Posterior cingulate gyrus (tissue), 11 donors: Measurements from ENCODE around the gene TMSB10.

Experiments
- DNase-seq, 10 donors: peaks; one replicate each; pipeline versions ENCODE4 v3.0.0 to v3.0.0-alpha.2; 2020 to 2021; ENCODE audit warnings: mixed read lengths in 3 of 10
- intact Hi-C: fragments of 100-400 bp; cut with DNase I; formaldehyde crosslinking; loops from one replicate; pipeline ENCODE4 v1.15.1; 2023

TMSB10 gene

DNA sequence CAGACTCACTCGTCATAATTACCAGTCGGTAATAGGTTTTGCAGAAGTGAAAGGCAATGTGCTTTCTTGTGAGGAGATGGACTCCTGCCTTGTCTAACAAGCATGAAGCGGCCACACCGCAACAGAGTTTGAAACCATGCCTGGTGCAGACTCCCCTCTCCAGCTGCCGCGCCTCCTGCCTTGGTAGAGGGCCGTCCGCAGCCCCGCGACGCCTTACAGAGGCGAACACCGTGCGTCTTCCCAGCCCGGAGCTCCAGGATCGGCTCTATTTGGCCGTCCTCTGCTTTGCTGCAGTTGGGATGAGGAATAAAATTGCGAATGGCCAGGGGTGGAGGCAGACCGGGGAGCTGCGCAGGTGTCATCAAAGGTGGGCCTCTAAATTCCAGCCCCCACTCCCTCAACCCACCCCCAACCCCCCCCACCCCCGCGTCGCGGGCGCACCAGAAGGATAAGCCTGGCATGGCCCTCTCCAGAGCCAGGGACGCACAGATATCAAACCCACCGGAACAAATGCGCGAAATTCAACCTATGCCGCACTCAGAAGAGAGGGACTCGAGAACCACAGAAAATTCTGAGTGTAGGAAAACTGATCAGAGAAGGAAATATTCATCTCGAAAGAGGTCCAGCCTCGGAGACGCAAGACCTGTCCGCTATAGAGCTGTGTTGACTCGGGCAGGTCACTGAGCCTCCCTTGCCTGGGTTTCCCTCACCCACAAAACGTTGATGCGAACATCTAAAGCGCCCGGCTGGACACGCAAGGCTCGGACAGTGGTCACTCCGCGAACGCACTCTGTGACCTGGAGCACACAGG, 25.7 kb upstream of the TMSB10 start:
- peak in 2 of 10 donors; percentile 40 to 64 for DNase-seq
- intact Hi-C loops, result loop anchor here (5.0 kb wide), 2 partner anchors 48 to 382 kb away; no protein-coding TSS in a partner anchor

GRCh38 chr2:84880395-84880644, 25.1 kb upstream of the TMSB10 start:
- intact Hi-C loops, result loop anchor here (5.0 kb wide), 2 partner anchors 47 to 383 kb away; no protein-coding TSS in a partner anchor
- DNase-seq, result no peak

GRCh38 chr2:84880645-84881521, 24.6 kb upstream of the TMSB10 start, which contains the start of gene TRABD2A:
Gene TRABD2A, minus strand, starts transcription at chr2:84881084. Its CDS starts 45 bp downstream, at chr2:84881039.
- intact Hi-C loops, result loop anchor here (5.0 kb wide), 2 partner anchors 46 to 384 kb away; no protein-coding TSS in a partner anchor
- peak in 2 of 10 donors; percentile 63 to 75 for DNase-seq

- intact Hi-C loops, result loop anchor here (5.0 kb wide), 2 partner anchors 46 to 384 kb away; no protein-coding TSS in a partner anchor
- peak; percentile 52 to 95 (median 77) for DNase-seq
These were observed 23.7 kb upstream of the TMSB10 start for GRCh38 chr2:84881581-84882413.

- intact Hi-C loops, result loop anchor here (5.0 kb wide), 2 partner anchors 45 to 385 kb away; no protein-coding TSS in a partner anchor
- DNase-seq, result no peak
These were observed 23.1 kb upstream of the TMSB10 start for GRCh38 chr2:84882414-84882738.

DNA sequence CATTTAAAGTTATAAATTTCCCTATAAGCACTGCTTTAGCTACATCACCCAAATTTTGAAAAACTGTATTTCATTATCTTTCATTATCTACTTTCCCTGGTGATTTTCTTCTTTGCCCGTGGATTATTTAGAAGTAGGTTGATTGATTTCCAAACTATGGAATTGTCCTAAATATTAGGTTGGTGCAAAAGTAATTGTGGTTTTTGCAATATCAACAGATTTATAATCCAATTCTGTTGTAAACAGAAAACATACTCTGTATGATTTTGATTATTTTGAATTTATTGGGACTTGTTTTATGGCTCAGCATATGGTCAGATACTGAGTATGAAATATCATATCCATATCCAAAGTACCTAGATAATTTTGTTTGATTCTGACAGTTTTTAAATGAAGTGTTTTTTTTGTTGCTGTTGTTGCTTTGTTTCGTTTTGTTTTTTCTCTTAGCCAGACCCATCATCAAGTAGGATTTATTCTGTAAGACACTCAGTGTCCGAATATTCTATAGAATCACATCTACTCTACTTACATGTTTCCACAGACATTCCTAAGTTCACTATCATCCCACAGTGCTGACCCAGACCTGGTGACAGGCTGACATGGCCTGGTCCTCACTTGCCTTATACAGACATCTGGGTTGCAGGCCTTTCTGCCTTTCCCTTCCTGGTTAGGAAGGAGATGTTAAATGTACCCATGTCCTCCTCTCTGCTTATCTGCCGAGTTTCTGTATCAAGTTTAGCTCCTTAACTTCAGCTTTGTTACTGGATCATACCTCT, 22.5 kb upstream of the TMSB10 start:
- DNase-seq, result peak in 1 of 10 donors; percentile 30
- intact Hi-C loops, result loop anchor here (5.0 kb wide), 2 partner anchors 44 to 386 kb away; no protein-coding TSS in a partner anchor

DNA sequence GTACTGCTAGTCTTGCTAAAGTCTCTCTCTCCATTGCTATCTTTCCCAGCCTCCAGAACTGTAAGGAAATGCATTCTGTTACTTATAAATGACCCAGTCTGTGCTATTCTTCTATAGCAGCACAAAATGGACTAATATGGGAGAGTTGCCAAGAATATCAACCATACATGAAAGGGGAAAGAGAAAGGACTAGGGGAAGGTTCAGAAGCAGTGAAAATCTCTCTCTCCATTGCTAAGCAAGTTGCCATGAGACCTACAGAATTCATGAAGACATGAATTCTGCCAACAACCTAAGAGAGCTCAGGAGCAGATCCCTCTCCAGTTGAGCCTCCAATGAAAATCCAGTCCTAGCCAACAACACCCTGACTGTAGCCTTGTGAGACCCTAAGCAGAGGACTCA, 21.0 kb upstream of the TMSB10 start:
- intact Hi-C loops, result loop anchor here (5.0 kb wide), 2 partner anchors 43 to 387 kb away; no protein-coding TSS in a partner anchor
- no peak for DNase-seq

DNA sequence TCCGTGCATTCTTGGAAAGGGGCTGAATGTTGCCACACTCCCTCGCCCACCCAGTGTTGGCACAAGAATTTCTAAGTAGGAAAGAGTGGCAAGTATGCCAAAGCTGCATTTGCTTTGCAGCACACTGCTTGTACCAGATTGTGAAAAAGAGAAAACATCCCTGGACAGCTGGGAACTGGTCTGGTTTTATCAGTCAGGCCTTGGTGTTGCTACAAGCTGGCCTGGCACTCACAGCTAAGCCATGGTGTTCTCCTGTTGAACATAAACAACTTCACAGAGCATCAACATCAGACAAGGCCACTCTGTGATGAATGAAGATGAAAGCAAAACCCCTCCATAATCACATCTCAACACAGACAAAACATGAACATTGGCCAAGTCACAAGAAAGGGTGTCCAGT, 20.3 kb upstream of the TMSB10 start:
- intact Hi-C loops, result no loop called here
- DNase-seq, result no peak

GRCh38 chr2:84886791-84887190, 18.7 kb upstream of the TMSB10 start:
- no peak for DNase-seq
- intact Hi-C loops, result no loop called here

- DNase-seq, result peak in 1 of 10 donors; percentile 24
- intact Hi-C loops, result no loop called here
These were observed 16.8 kb upstream of the TMSB10 start for GRCh38 chr2:84888401-84889276.

DNA sequence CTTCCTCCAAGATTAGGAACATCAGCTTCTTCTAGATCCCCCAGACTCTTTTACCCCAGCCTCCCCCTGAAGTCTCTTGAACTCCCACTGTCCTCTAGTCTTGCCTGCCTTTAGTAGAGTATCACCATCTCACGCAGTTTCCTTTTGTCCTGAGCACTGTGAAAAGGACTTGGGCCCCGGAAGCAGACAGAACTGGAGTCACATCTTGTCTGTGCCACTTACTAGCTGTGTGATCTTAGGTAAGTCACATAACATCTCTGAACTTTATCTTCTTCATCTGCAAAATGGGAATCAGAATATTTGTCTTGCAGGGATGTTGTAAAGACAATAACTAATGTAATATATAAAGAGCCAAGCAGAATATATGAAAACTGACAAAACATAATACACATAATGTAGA, 16.1 kb upstream of the TMSB10 start:
- intact Hi-C loops, result no loop called here
- DNase-seq, result no peak

DNA sequence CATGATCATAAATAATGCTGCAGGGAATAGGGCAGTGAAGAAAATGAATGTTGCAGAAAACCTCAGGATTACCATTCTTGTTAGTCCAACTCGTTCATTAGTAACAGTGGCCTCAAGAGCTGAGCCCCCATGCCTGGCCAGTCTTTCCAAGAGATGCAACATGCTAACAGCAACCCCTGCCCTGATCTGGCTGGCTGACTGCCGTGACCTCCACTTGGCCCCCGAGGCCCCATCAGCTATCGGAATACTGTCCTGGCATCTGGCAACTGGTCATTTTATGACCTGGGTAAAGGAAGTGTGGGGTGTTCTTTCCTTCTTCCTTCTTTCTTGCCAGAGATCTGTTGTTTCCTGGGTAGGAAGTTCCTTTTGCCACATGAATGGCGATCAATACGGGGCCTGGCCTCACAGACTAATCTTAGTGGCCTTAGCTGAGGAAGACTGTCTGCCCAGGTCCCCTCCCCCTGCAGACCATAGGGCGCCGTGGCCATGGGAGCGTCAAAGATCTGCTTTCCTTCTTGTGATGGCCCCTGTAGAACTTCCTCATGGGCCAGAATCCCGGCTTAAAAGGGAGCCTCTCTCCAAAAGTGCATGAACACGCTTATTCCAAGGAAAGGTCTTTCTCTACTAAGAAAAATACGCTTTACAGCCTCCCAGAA, 14.0 kb upstream of the TMSB10 start:
- peak in 1 of 10 donors; percentile 62 for DNase-seq
- intact Hi-C loops, result no loop called here

DNA sequence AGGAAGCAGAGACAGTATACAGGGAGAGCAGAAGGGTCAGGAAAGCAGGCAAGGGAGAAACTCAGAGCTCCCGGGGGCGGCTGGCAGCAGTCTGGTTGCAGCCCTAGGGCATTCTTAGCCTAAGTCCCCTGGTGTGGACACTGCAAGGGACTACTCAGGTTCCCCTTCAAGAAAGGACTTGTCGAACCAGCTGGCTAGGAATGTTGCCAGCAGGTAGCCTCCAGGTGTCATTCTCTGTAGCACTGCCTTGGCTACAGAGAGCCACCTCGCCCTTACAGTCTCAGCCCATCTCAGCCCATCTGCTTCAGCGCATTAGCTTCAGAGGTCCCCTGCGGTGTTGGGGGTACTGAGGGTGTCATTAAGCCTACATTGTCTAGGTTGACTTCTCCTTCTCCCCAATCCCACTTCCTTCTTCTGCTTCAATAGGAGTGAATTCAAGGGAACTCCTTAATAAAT, 11.3 kb upstream of the TMSB10 start:
- DNase-seq, result no peak
- intact Hi-C loops, result no loop called here

DNA sequence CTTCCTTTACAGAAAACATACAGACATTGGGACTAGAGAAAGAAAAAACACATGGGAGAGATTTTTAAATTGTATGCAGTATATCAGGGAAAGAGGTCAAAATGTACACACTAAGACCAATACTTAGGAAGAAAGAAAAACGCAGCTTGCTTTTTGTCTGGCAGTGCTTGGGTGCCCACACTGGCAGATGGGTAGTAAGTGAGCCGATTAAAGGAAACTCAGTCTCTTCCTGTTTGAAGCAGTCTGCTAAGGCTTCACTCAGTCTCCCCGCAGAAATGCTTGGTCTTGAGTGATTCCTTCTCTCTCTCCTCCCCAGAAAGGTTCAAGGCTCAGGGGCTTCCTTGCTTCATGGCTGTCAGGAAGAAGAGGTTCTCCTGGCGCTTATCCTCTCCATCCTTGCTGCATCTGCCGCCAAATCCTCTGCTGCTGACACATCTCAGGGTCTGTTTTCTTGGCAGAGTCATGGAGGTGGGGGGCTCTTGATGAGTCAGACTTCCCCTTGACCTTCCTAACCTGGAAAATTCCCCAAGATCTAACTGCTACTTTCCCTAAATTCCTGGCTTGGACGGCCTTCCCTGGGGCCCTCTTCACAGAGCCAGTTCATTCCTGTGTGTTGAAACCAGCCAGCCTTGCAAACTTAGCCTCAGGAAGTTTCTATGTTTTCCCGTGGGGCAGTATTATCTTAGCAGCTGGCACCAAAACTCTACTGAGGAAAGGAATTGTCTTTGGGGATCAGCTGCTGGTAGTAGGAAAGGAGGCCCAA, 10.5 kb upstream of the TMSB10 start:
- intact Hi-C loops, result no loop called here
- no peak for DNase-seq

- intact Hi-C loops, result no loop called here
- DNase-seq, result no peak
These were observed 8.9 kb upstream of the TMSB10 start for GRCh38 chr2:84896567-84896966.

DNA sequence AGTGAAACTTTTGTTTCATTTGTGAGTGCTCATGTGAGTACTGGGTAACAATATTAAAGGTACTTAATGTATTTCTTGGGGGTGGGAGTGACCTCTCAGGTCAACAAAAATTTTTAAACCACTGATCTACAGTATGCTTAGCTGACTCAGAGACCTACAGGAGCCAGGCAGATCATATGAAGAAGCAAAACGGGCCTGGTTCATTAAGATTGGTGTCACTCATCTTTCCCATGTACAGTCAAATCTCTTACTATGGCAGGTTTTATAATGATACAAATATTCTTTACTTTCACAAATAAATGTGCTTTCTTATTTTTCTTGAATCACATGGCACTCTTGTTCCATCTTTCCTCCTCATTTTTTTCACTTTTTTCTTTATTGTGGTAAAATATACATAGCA, 7.7 kb upstream of the TMSB10 start:
- no peak for DNase-seq
- intact Hi-C loops, result no loop called here
